Mesothelial cell of epicardium (in vitro differentiated cells): ENCODE measurements around the gene MAPK11. TPM values are rescaled to one million over a fixed set of nuclear protein-coding genes. Genes with fewer than 3 reads are reported as not detected.

Source experiments
- DNase-seq, 2 experiments: peaks; one replicate each; pipeline ENCODE4 v3.0.0; 2021; ENCODE audit warnings: low spot score in 2 of 2; ENCODE audit not compliant: unreplicated experiment in 2 of 2
- H3K27ac Mint-ChIP-seq: 2 replicates; pipeline ENCODE4 v1.8.0; 2021; ENCODE audit warnings: mixed read lengths
- H3K27me3 Mint-ChIP-seq: 2 replicates; pipeline ENCODE4 v1.8.0; 2021; ENCODE audit warnings: low read depth, mixed read lengths
- H3K36me3 Mint-ChIP-seq: 2 replicates; pipeline ENCODE4 v1.8.0; 2021; ENCODE audit warnings: mixed read lengths
- H3K4me1 Mint-ChIP-seq: 2 replicates; pipeline ENCODE4 v1.8.0; 2021; ENCODE audit warnings: mixed read lengths
- H3K4me3 Mint-ChIP-seq: 2 replicates; pipeline ENCODE4 v1.8.0; 2021; ENCODE audit warnings: mild to moderate bottlenecking, moderate library complexity, mixed read lengths
- H3K9me3 Mint-ChIP-seq: 2 replicates; pipeline ENCODE4 v1.8.0; 2021; ENCODE audit warnings: mixed read lengths
- CTCF ChIP-seq: fragments of 200-600 bp; sonication (generic); IDR thresholded peaks from one replicate; pipeline ENCODE4 v1.5.0; 2021; ENCODE audit warnings: antibody characterized with exemption; ENCODE audit not compliant: unreplicated experiment
- total RNA-seq: library from RNA; stranded (reverse); gene quantifications from 3 replicates; pipeline ENCODE4 v1.2.1, GENCODE V29; 2021

The MAPK11 gene
- total RNA-seq, 1 donor from 2014 or later = 8.3 TPM

GRCh38 chr22:50229370-50229769 lies 40.8 kb downstream of the MAPK11 start:
- no peak for TF ChIP-seq CTCF
- Mint-ChIP-seq H3K36me3 (peaks cover 12% of the 10 kb centered on the region), H3K9me3 (no peaks in the 10 kb centered on the region), H3K4me1 (no peaks in the 10 kb centered on the region), H3K4me3 (no peak overlapping the region), H3K27me3 (no peaks in the 10 kb centered on the region), H3K27ac (no peak overlapping the region)
- no peak for DNase-seq

GRCh38 chr22:50228366-50228765 lies 41.8 kb downstream of the MAPK11 start:
- no peak overlapping the region for H3K4me3 Mint-ChIP-seq
- H3K27ac Mint-ChIP-seq = no peak overlapping the region
- no peaks in the 10 kb centered on the region for H3K4me1 Mint-ChIP-seq
- peaks cover 16% of the 10 kb centered on the region for H3K36me3 Mint-ChIP-seq
- no peak for DNase-seq
- no peak for TF ChIP-seq CTCF
- H3K9me3 Mint-ChIP-seq = no peaks in the 10 kb centered on the region
- no peaks in the 10 kb centered on the region for H3K27me3 Mint-ChIP-seq

GRCh38 chr22:50227579-50228215 lies 42.5 kb downstream of the MAPK11 start:
- Mint-ChIP-seq H3K27ac (no peak overlapping the region), H3K4me3 (no peak overlapping the region), H3K9me3 (no peaks in the 10 kb centered on the region), H3K4me1 (no peaks in the 10 kb centered on the region), H3K36me3 (peaks cover 21% of the 10 kb centered on the region), H3K27me3 (no peaks in the 10 kb centered on the region)
- TF ChIP-seq CTCF = no peak
- no peak for DNase-seq

- Mint-ChIP-seq H3K27ac (no peak overlapping the region), H3K36me3 (peaks cover 21% of the 10 kb centered on the region), H3K27me3 (no peaks in the 10 kb centered on the region), H3K9me3 (no peaks in the 10 kb centered on the region), H3K4me3 (no peak overlapping the region), H3K4me1 (no peaks in the 10 kb centered on the region)
- TF ChIP-seq CTCF = no peak
- no peak for DNase-seq
These were observed 43.4 kb downstream of the MAPK11 start for GRCh38 chr22:50226875-50227165.

- Mint-ChIP-seq H3K4me1 (no peaks in the 10 kb centered on the region), H3K4me3 (no peak overlapping the region), H3K27ac (no peak overlapping the region), H3K9me3 (no peaks in the 10 kb centered on the region), H3K36me3 (peaks cover 21% of the 10 kb centered on the region), H3K27me3 (no peaks in the 10 kb centered on the region)
- no peak for TF ChIP-seq CTCF
- DNase-seq = no peak
These were observed 43.9 kb downstream of the MAPK11 start for GRCh38 chr22:50226063-50226874.
